ENCODE measurements around the gene SCFD2. TPM values are rescaled to one million over a fixed set of nuclear protein-coding genes. Genes with fewer than 3 reads are reported as not detected.

The SCFD2 gene
- total RNA-seq, 1 donor from 2014 or later: 11.9 TPM

DNA sequence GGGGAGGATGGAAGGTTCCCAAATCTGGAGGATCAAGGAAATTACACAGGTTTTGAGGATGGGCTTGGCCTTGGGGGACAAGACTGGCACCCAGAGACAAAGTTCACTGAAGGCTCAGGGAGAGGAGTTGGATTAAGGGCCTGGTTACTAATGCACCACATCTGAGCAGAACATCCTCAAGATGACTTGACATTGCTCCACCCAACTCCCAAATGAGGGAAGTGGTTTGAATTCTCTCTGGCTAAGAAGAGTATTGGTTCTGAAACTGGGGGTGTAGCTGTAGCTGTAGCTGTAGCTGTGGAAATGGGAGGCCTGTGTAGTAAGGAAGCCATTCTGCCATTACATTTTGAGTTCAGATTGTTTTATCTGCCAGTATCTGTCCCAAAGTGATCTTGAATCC, 374.4 kb downstream of the SCFD2 start:
- Histone ChIP-seq H3K36me3 (ENCODE audit: insufficient read depth, low read length) (no peaks in the 10 kb centered on the region), H4K20me1 (ENCODE audit: insufficient read depth, low read length) (no peaks in the 10 kb centered on the region), H3K4me1 (ENCODE audit: insufficient read depth, low read length) (peaks cover 2% of the 10 kb centered on the region), H3K9ac (ENCODE audit: low read length) (no peak overlapping the region), H2AFZ (ENCODE audit: low read depth, low read length) (no peak overlapping the region), H3K4me2 (ENCODE audit: low read length) (no peak overlapping the region), H3K9me3 (ENCODE audit: insufficient read depth, low read depth, low read length) (no peaks in the 10 kb centered on the region), H3K79me2 (ENCODE audit: insufficient read depth, low read length) (no peaks in the 10 kb centered on the region), H3K27me3 (ENCODE audit: insufficient read depth, low read length) (no peaks in the 10 kb centered on the region), H3K4me3 (ENCODE audit: insufficient read depth, low read depth, low read length) (no peak overlapping the region), H3K27ac (ENCODE audit: low read depth, low read length) (no peak overlapping the region)
- Mint-ChIP-seq H3K36me3 (ENCODE audit: low read depth, unreplicated experiment) (peaks cover 8% of the 10 kb centered on the region), H3K9me3 (ENCODE audit: unreplicated experiment) (peaks cover 11% of the 10 kb centered on the region), H3K27me3 (ENCODE audit: low read depth, unreplicated experiment) (no peaks in the 10 kb centered on the region), H3K4me1 (ENCODE audit: low read depth, unreplicated experiment) (peaks cover 11% of the 10 kb centered on the region), H3K27ac (ENCODE audit: unreplicated experiment) (no peak overlapping the region), H3K4me3 (ENCODE audit: unreplicated experiment) (no peak overlapping the region)
- no peak for DNase-seq (ENCODE audit: low read depth)
- TF ChIP-seq EZH2 (IDR thresholded peaks at IDR 0.05; ENCODE audit: insufficient read depth, low read length): no peak
- TF ChIP-seq, protein P1, sequence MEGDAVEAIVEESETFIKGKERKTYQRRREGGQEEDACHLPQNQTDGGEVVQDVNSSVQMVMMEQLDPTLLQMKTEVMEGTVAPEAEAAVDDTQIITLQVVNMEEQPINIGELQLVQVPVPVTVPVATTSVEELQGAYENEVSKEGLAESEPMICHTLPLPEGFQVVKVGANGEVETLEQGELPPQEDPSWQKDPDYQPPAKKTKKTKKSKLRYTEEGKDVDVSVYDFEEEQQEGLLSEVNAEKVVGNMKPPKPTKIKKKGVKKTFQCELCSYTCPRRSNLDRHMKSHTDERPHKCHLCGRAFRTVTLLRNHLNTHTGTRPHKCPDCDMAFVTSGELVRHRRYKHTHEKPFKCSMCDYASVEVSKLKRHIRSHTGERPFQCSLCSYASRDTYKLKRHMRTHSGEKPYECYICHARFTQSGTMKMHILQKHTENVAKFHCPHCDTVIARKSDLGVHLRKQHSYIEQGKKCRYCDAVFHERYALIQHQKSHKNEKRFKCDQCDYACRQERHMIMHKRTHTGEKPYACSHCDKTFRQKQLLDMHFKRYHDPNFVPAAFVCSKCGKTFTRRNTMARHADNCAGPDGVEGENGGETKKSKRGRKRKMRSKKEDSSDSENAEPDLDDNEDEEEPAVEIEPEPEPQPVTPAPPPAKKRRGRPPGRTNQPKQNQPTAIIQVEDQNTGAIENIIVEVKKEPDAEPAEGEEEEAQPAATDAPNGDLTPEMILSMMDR (IDR thresholded peaks at IDR 0.05; ENCODE audit: insufficient read depth, low read depth, low read length): no peak
- FAIRE-seq: no peak

DNA sequence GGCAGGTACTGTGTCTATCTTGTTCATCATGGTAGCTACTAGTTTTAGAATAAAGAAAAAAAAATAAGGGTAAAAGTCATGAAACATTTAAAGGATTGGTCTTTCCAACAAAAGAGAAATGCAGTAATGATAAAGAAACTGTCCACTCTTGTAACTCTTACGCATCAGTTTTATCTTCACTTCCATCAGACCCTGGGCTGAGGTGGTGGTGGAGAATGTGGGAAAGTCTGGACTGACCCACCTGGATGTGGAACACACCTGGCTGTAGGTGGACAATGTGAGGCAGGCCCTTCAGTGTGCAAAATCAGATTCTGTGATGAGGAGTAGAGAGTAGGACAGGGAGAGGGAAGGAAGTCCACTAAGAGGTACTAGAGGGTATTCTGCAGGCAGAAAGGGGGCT, 375.2 kb downstream of the SCFD2 start:
- H3K27me3 Mint-ChIP-seq (ENCODE audit: low read depth, unreplicated experiment): no peaks in the 10 kb centered on the region
- no peaks in the 10 kb centered on the region for H3K4me1 ChIP-seq (ENCODE audit: insufficient read depth, low read length)
- no peak for FAIRE-seq

DNA sequence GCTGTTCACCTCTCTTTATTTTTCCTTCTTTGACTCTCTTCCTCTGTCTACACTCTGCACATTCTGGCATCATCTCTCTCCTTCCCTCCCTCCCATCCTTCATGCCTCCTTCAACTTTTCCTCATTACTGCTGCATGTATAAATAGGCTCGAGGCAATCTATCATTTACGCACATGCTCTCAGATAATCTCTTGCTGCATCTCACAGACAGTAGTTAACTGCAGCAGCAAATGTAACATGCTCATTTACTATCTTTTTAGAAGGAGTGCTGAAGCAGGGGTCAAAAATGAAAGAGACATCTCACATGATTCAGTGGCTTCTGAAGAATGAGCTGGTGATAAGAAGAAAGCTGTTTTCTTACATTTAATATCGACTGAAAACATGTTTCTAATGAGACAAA, 376.0 kb downstream of the SCFD2 start:
- no peak overlapping the region for H3K9ac ChIP-seq (ENCODE audit: low read length)
- H3K27me3 ChIP-seq (ENCODE audit: insufficient read depth, low read length): no peaks in the 10 kb centered on the region
- no peaks in the 10 kb centered on the region for H3K27me3 Mint-ChIP-seq (ENCODE audit: low read depth, unreplicated experiment)
- no peak overlapping the region for H3K4me3 ChIP-seq (ENCODE audit: insufficient read depth, low read depth, low read length)
- H3K4me3 Mint-ChIP-seq (ENCODE audit: unreplicated experiment): no peak overlapping the region
- H4K20me1 ChIP-seq (ENCODE audit: insufficient read depth, low read length): no peaks in the 10 kb centered on the region
- no peak for FAIRE-seq
- no peaks in the 10 kb centered on the region for H3K4me1 Mint-ChIP-seq (ENCODE audit: low read depth, unreplicated experiment)
- H3K9me3 Mint-ChIP-seq (ENCODE audit: unreplicated experiment): peaks cover 11% of the 10 kb centered on the region
- DNase-seq (ENCODE audit: low read depth): no peak
- H3K36me3 ChIP-seq (ENCODE audit: insufficient read depth, low read length): no peaks in the 10 kb centered on the region
- H3K9me3 ChIP-seq (ENCODE audit: insufficient read depth, low read depth, low read length): no peaks in the 10 kb centered on the region
- TF ChIP-seq, protein P1 (IDR thresholded peaks at IDR 0.05; ENCODE audit: insufficient read depth, low read depth, low read length): no peak
- TF ChIP-seq EZH2 (IDR thresholded peaks at IDR 0.05; ENCODE audit: insufficient read depth, low read length): no peak
- H3K36me3 Mint-ChIP-seq (ENCODE audit: low read depth, unreplicated experiment): peaks cover 8% of the 10 kb centered on the region
- no peak overlapping the region for H3K4me2 ChIP-seq (ENCODE audit: low read length)
- H3K27ac Mint-ChIP-seq (ENCODE audit: unreplicated experiment): no peak overlapping the region
- no peaks in the 10 kb centered on the region for H3K79me2 ChIP-seq (ENCODE audit: insufficient read depth, low read length)
- H3K27ac ChIP-seq (ENCODE audit: low read depth, low read length): no peak overlapping the region
- no peaks in the 10 kb centered on the region for H3K4me1 ChIP-seq (ENCODE audit: insufficient read depth, low read length)
- H2AFZ ChIP-seq (ENCODE audit: low read depth, low read length): no peak overlapping the region

More for the DNA sequence above, 375.2 kb downstream of the SCFD2 start:
- Histone ChIP-seq H3K36me3 (ENCODE audit: insufficient read depth, low read length) (no peaks in the 10 kb centered on the region), H2AFZ (ENCODE audit: low read depth, low read length) (no peak overlapping the region), H3K4me2 (ENCODE audit: low read length) (no peak overlapping the region), H3K27me3 (ENCODE audit: insufficient read depth, low read length) (no peaks in the 10 kb centered on the region), H3K9ac (ENCODE audit: low read length) (no peak overlapping the region), H3K27ac (ENCODE audit: low read depth, low read length) (no peak overlapping the region), H3K4me3 (ENCODE audit: insufficient read depth, low read depth, low read length) (no peak overlapping the region), H3K79me2 (ENCODE audit: insufficient read depth, low read length) (no peaks in the 10 kb centered on the region), H4K20me1 (ENCODE audit: insufficient read depth, low read length) (no peaks in the 10 kb centered on the region), H3K9me3 (ENCODE audit: insufficient read depth, low read depth, low read length) (no peaks in the 10 kb centered on the region)
- TF ChIP-seq EZH2 (IDR thresholded peaks at IDR 0.05; ENCODE audit: insufficient read depth, low read length): no peak
- TF ChIP-seq, protein P1 (IDR thresholded peaks at IDR 0.05; ENCODE audit: insufficient read depth, low read depth, low read length): no peak
- Mint-ChIP-seq H3K27ac (ENCODE audit: unreplicated experiment) (no peak overlapping the region), H3K4me1 (ENCODE audit: low read depth, unreplicated experiment) (peaks cover 3% of the 10 kb centered on the region), H3K9me3 (ENCODE audit: unreplicated experiment) (peaks cover 11% of the 10 kb centered on the region), H3K36me3 (ENCODE audit: low read depth, unreplicated experiment) (peaks cover 8% of the 10 kb centered on the region), H3K4me3 (ENCODE audit: unreplicated experiment) (no peak overlapping the region)
- DNase-seq (ENCODE audit: low read depth): no peak

Data from astrocyte (in vitro differentiated cells and primary cell).